Measurements from ENCODE around the gene HGS. TPM values are rescaled to one million over a fixed set of nuclear protein-coding genes. Genes with fewer than 3 reads are reported as not detected.

Gene HGS
- total RNA-seq, 1 donor from 2014 or later: 46.2 TPM

DNA sequence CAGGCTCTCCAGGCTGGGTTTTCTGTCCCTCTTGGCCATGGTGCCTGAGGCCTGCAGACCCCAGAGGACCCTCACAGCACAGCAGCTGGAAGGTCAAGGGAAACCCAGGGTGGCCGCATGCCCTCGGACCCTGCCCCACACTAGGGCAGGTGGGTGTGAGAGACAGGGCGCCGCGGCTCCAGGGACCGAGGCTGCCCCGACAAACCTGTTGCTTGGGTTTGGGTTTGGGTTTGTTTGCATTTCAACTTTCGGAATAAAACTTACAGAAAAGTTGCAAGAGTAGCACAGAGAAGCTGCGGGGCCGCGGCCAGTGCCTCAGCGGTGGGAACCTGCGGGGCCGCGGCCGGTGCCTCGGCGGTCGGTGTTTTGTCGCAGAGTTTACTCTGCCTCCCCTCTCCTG, 7.8 kb downstream of the HGS start:
- no peak overlapping the region for H3K4me3 ChIP-seq
- Mint-ChIP-seq H3K4me1 (no peaks in the 10 kb centered on the region), H3K27me3 (ENCODE audit: insufficient read depth, low read depth) (peaks cover 5% of the 10 kb centered on the region), H3K4me3 (no peak overlapping the region), H3K9me3 (no peaks in the 10 kb centered on the region), H3K27ac (no peak overlapping the region), H3K36me3 (peaks cover 13% of the 10 kb centered on the region)
- peaks cover 1% of the 10 kb centered on the region for H3K79me2 ChIP-seq (ENCODE audit: low read depth)
- H2AFZ ChIP-seq (replicated peaks): no peak overlapping the region
- DNase-seq (ENCODE audit: low spot score): no peak
- H3K27me3 ChIP-seq: no peaks in the 10 kb centered on the region
- no peak overlapping the region for H3K27ac ChIP-seq
- no peaks in the 10 kb centered on the region for H4K20me1 ChIP-seq (ENCODE audit: low read depth)
- no peaks in the 10 kb centered on the region for H3K9me3 ChIP-seq (ENCODE audit: low read depth)
- no peak overlapping the region for H3K4me2 ChIP-seq
- TF ChIP-seq EZH2 (IDR thresholded peaks at IDR 0.05) (no peak), EZH2phosphoT487 (IDR thresholded peaks at IDR 0.05) (no peak)
- TF ChIP-seq, protein P1, sequence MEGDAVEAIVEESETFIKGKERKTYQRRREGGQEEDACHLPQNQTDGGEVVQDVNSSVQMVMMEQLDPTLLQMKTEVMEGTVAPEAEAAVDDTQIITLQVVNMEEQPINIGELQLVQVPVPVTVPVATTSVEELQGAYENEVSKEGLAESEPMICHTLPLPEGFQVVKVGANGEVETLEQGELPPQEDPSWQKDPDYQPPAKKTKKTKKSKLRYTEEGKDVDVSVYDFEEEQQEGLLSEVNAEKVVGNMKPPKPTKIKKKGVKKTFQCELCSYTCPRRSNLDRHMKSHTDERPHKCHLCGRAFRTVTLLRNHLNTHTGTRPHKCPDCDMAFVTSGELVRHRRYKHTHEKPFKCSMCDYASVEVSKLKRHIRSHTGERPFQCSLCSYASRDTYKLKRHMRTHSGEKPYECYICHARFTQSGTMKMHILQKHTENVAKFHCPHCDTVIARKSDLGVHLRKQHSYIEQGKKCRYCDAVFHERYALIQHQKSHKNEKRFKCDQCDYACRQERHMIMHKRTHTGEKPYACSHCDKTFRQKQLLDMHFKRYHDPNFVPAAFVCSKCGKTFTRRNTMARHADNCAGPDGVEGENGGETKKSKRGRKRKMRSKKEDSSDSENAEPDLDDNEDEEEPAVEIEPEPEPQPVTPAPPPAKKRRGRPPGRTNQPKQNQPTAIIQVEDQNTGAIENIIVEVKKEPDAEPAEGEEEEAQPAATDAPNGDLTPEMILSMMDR (IDR thresholded peaks at IDR 0.05): no peak
- no peaks in the 10 kb centered on the region for H3F3A ChIP-seq (ENCODE audit: low read depth)
- no peak overlapping the region for H3K9ac ChIP-seq
- H3K4me1 ChIP-seq: no peaks in the 10 kb centered on the region
- H3K36me3 ChIP-seq: no peaks in the 10 kb centered on the region

DNA sequence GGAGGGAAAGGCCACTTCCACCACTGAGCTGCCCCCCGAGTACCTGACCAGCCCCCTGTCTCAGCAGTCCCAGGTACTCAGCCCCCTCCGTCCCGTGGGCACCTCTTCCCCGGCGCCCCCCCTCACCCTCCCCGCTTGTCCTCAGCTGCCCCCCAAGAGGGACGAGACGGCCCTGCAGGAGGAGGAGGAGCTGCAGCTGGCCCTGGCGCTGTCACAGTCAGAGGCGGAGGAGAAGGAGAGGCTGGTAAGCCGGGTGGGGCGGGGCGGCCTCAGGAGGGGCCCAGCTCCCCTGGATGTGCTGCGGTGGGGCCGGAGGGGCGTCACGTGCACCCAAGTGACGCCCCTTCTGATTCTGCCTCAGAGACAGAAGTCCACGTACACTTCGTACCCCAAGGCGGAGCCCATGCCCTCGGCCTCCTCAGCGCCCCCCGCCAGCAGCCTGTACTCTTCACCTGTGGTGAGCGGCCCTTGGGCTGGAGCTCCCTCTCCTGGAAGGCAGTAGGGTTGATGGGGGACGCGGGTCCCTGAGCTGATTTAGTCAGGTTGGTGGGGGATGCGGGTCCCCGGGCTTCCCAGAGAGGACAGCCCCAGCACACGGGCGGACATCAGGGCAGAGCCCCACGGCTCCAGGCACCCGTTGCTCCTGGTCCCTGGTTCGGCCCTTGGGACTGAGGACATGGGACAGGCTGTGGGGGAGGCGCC, 9.8 kb downstream of the HGS start:
- Mint-ChIP-seq H3K4me1 (no peaks in the 10 kb centered on the region), H3K27ac (no peak overlapping the region), H3K9me3 (peaks cover 2% of the 10 kb centered on the region), H3K36me3 (peaks cover 22% of the 10 kb centered on the region), H3K4me3 (no peak overlapping the region), H3K27me3 (ENCODE audit: insufficient read depth, low read depth) (peaks cover 5% of the 10 kb centered on the region)
- no peak overlapping the region for H3K27ac ChIP-seq
- no peaks in the 10 kb centered on the region for H3K9me3 ChIP-seq (ENCODE audit: low read depth)
- peaks cover 11% of the 10 kb centered on the region for H3K79me2 ChIP-seq (ENCODE audit: low read depth)
- no peaks in the 10 kb centered on the region for H3F3A ChIP-seq (ENCODE audit: low read depth)
- H3K4me1 ChIP-seq: no peaks in the 10 kb centered on the region
- no peaks in the 10 kb centered on the region for H3K36me3 ChIP-seq
- no peak overlapping the region for H3K9ac ChIP-seq
- H3K4me2 ChIP-seq: no peak overlapping the region
- no peak overlapping the region for H3K4me3 ChIP-seq
- TF ChIP-seq EZH2 (IDR thresholded peaks at IDR 0.05) (no peak), EZH2phosphoT487 (IDR thresholded peaks at IDR 0.05) (no peak)
- TF ChIP-seq, protein P1 (IDR thresholded peaks at IDR 0.05): no peak
- peaks cover 5% of the 10 kb centered on the region for H4K20me1 ChIP-seq (ENCODE audit: low read depth)
- no peak for DNase-seq (ENCODE audit: low spot score)
- no peak overlapping the region for H2AFZ ChIP-seq (replicated peaks)
- no peaks in the 10 kb centered on the region for H3K27me3 ChIP-seq

DNA sequence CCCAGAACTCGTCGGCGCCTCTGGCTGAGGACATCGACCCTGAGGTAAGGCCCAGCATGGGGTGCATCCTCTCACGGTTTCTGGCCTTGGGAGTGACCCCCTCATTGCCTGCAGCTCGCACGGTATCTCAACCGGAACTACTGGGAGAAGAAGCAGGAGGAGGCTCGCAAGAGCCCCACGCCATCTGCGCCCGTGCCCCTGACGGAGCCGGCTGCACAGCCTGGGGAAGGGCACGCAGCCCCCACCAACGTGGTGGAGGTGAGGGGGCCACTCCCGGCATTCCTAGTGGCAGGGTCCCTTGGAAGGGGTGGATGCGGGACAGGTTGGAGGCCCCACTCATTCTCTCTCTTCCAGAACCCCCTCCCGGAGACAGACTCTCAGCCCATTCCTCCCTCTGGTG, 11.0 kb downstream of the HGS start:
- Histone ChIP-seq H3K27me3 (no peaks in the 10 kb centered on the region), H3K4me1 (no peaks in the 10 kb centered on the region), H3K4me3 (no peak overlapping the region), H3K36me3 (no peaks in the 10 kb centered on the region), H3K9me3 (ENCODE audit: low read depth) (no peaks in the 10 kb centered on the region), H2AFZ (replicated peaks) (no peak overlapping the region), H3K4me2 (no peak overlapping the region), H3K79me2 (ENCODE audit: low read depth) (peaks cover 20% of the 10 kb centered on the region), H3F3A (ENCODE audit: low read depth) (peaks cover 4% of the 10 kb centered on the region), H3K9ac (no peak overlapping the region), H3K27ac (no peak overlapping the region), H4K20me1 (ENCODE audit: low read depth) (peaks cover 14% of the 10 kb centered on the region)
- TF ChIP-seq EZH2 (IDR thresholded peaks at IDR 0.05) (no peak), EZH2phosphoT487 (IDR thresholded peaks at IDR 0.05) (no peak)
- TF ChIP-seq, protein P1 (IDR thresholded peaks at IDR 0.05): no peak
- H3K9me3 Mint-ChIP-seq: peaks cover 2% of the 10 kb centered on the region
- H3K4me1 Mint-ChIP-seq: no peaks in the 10 kb centered on the region
- peaks cover 23% of the 10 kb centered on the region for H3K36me3 Mint-ChIP-seq
- H3K27ac Mint-ChIP-seq: no peak overlapping the region
- DNase-seq (ENCODE audit: low spot score): no peak
- H3K27me3 Mint-ChIP-seq (ENCODE audit: insufficient read depth, low read depth): no peaks in the 10 kb centered on the region
- no peak overlapping the region for H3K4me3 Mint-ChIP-seq

Data from neural progenitor cell (in vitro differentiated cells).